Adrenal gland (tissue), 12 donors: ENCODE results near the gene POSTN. TPM values are rescaled to one million over a fixed set of nuclear protein-coding genes. Genes with fewer than 3 reads are reported as not detected.
"Not testable (repeated sequence)": the region's sequence is repeated elsewhere in the genome, so short reads cannot be mapped to it uniquely, and the experiment has no call there.

Experiments
- DNase-seq, 7 donors: peaks; one replicate each; pipeline ENCODE4 v3.0.0-alpha.2; 2019 to 2020
- H3K27ac ChIP-seq, 5 donors: fragments of 200-600 bp; sonication (generic) in 4 of 5; 1 replicate in 3 of 5; 2 replicates in 2 of 5; pipeline versions ENCODE4 v1.5.1 to v1.8.0; 2016 to 2020; ENCODE audit warnings: mild to moderate bottlenecking in 1 of 5
- H3K27me3 ChIP-seq: fragments of 200-600 bp; 2 replicates; pipeline ENCODE4 v1.8.0; 2021
- H3K36me3 ChIP-seq, 2 donors: fragments of 200-600 bp; replicated peaks in 1 of 2; 1 replicate in 1 of 2; 2 replicates in 1 of 2; pipeline versions ENCODE4 v1.5.1 to v1.8.0; 2018 to 2022
- H3K4me1 ChIP-seq, 2 donors: fragments of 200-600 bp; replicated peaks in 1 of 2; 1 replicate in 1 of 2; 2 replicates in 1 of 2; pipeline versions ENCODE4 v1.5.1 to v1.8.0; 2018 to 2021
- H3K4me3 ChIP-seq, 4 donors: fragments of 200-600 bp; sonication (generic) in 3 of 4; one replicate each; pipeline ENCODE4 v1.5.1; 2016 to 2018
- H3K9me3 ChIP-seq, 3 donors: fragments of 200-600 bp; sonication (generic) in 1 of 3; replicated peaks in 1 of 3; 1 replicate in 2 of 3; 2 replicates in 1 of 3; pipeline versions ENCODE4 v1.5.1 to v1.8.0; 2016 to 2021
- CTCF ChIP-seq, 6 experiments: fragments of 450-650 bp in 4 of 6; fragments of 200-600 bp in 2 of 6; sonication (generic) in 1 of 6; IDR thresholded peaks; 1 replicate in 5 of 6; 2 replicates in 1 of 6; pipeline versions ENCODE4 v1.5.1 to v1.8.0; 2016 to 2021; ENCODE audit warnings: antibody characterized with exemption in 6 of 6, mild to moderate bottlenecking in 2 of 6, moderate library complexity in 1 of 6
- POLR2A ChIP-seq, 2 donors: fragments of 450-650 bp; IDR thresholded peaks; one replicate each; pipeline ENCODE4 v1.6.1; 2017; ENCODE audit warnings: antibody characterized with exemption in 2 of 2, mild to moderate bottlenecking in 2 of 2, moderate library complexity in 1 of 2
- WGBS, 4 donors: extraction: QIAGEN DNeasy Blood & Tissue Kit in 2 of 4; methylation state at CpG; one replicate each; pipeline versions ENCODE4 v1.1.5 to v1.1.7; 2013 to 2017; 5-methylcytosine and 5-hydroxymethylcytosine counted together
- intact Hi-C, 2 donors: fragments of 100-400 bp; cut with DNase I; formaldehyde crosslinking; loops; one replicate each; pipeline versions ENCODE4 v1.14.1 to v1.15.0; 2022 to 2023
- polyA plus RNA-seq, 3 donors: library from polyadenylated mRNA; stranded (reverse); fragments of 200-250 nt in 2 of 3; fragments of 350-450 nt in 1 of 3; fragmentation: Illumina TruSeq in 1 of 3; extraction: RNeasy Lipid Tissue Mini Kit (QIAGEN cat#74804) in 1 of 3; gene quantifications; one replicate each; pipeline ENCODE4 v1.2.3, GENCODE V29; 2013 to 2014
- total RNA-seq, 9 donors: library from RNA; depleted of rRNA in 4 of 9; stranded (reverse); fragments of >200 nt in 4 of 9; fragments of 120-200 nt in 1 of 9; fragmentation: NEBNext Ultra II Directional in 1 of 9; extraction: Animal tissue kit (Norgen Biotek cat#: 25700) in 1 of 9; gene quantifications; one replicate each; pipeline versions ENCODE4 v1.1.0 to v1.2.4, GENCODE V29; 2013 to 2023
- donor health status: healthy with polysubstance abuse.
- donor health status: Bipolar disorder and iron deficiency.
- donor health status: DM: yes; HTN: yes; CAD: no.
- donor health status: DM: no; HTN: no; CAD: no.
- donor health status: DM: no; HTN: no; CAD: no.
- donor health status: DM: yes; HTN: yes; CAD: no.

Gene POSTN
- total and polyA plus RNA-seq, 12 donors = 1.8 to 197 (median 8.1) TPM

GRCh38 chr13:37576601-37577000, 22.0 kb downstream of the POSTN start:
- Histone ChIP-seq H3K9me3 (no peaks in the 10 kb centered on the region), H3K36me3 (no peaks in the 10 kb centered on the region), H3K27ac (no peak overlapping the region), H3K4me1 (no peaks in the 10 kb centered on the region), H3K4me3 (no peak overlapping the region), H3K27me3 (no peaks in the 10 kb centered on the region)
- no peak for TF ChIP-seq POLR2A (IDR thresholded peaks at IDR 0.05)
- no peak for TF ChIP-seq CTCF (IDR thresholded peaks at IDR 0.05)
- DNase-seq = no peak
- intact Hi-C loops = no loop called here

GRCh38 chr13:37565425-37565824, 33.1 kb downstream of the POSTN start:
- no peak for DNase-seq
- Histone ChIP-seq H3K27ac (no peak overlapping the region), H3K9me3 (no peaks in the 10 kb centered on the region), H3K4me3 (no peak overlapping the region), H3K36me3 (no peaks in the 10 kb centered on the region), H3K4me1 (no peaks in the 10 kb centered on the region), H3K27me3 (no peaks in the 10 kb centered on the region)
- WGBS, 4 donors = 58 to 73% (median 67%) methylated on average over 1 of the region's 1 CpG
- no peak for TF ChIP-seq CTCF (IDR thresholded peaks at IDR 0.05)
- TF ChIP-seq POLR2A (IDR thresholded peaks at IDR 0.05) = no peak
- intact Hi-C loops = no loop called here

- Histone ChIP-seq H3K27ac (no peak overlapping the region), H3K27me3 (no peaks in the 10 kb centered on the region), H3K9me3 (no peaks in the 10 kb centered on the region), H3K4me1 (no peaks in the 10 kb centered on the region), H3K36me3 (no peaks in the 10 kb centered on the region), H3K4me3 (no peak overlapping the region)
- no peak for DNase-seq
- no peak for TF ChIP-seq POLR2A (IDR thresholded peaks at IDR 0.05)
- TF ChIP-seq CTCF (IDR thresholded peaks at IDR 0.05) = no peak
- intact Hi-C loops = no loop called here
- 67 to 78% (median 74%) methylated on average over 2 of the region's 2 CpGs for WGBS, 4 donors
These were observed 37.5 kb downstream of the POSTN start for GRCh38 chr13:37561031-37561430.

GRCh38 chr13:37560526-37560925, 38.0 kb downstream of the POSTN start:
- DNase-seq = no peak
- no peaks in the 10 kb centered on the region for H3K36me3 ChIP-seq
- 67 to 78% (median 74%) methylated on average over 3 of the region's 3 CpGs for WGBS, 4 donors
- no peak for TF ChIP-seq CTCF (IDR thresholded peaks at IDR 0.05)
- TF ChIP-seq POLR2A (IDR thresholded peaks at IDR 0.05) = no peak
- no peak overlapping the region for H3K27ac ChIP-seq
- intact Hi-C loops = no loop called here
- no peaks in the 10 kb centered on the region for H3K4me1 ChIP-seq
- no peaks in the 10 kb centered on the region for H3K9me3 ChIP-seq
- no peak overlapping the region for H3K4me3 ChIP-seq
- H3K27me3 ChIP-seq = no peaks in the 10 kb centered on the region

- H3K4me3 ChIP-seq, DNase-seq, H3K36me3 ChIP-seq, H3K9me3 ChIP-seq, intact Hi-C loops, H3K4me1 ChIP-seq, H3K27me3 ChIP-seq, H3K27ac ChIP-seq: not testable (repeated sequence)
- WGBS, 4 donors = 74 to 86% (median 79%) methylated on average over 5 of the region's 5 CpGs
These were observed 39.8 kb downstream of the POSTN start for GRCh38 chr13:37558766-37559165.
